RWPE1 (cell line): ENCODE results near the gene ILK.
A peak's percentile ranks its signal among the peaks of the same experiment; 100 is the strongest.

Experiments used
- CTCF ChIA-PET: fragments of 350-600 bp; sonication (Branson Sonifier 250); formaldehyde crosslinking; extraction: SDS; loops from one replicate; lab custom pipeline; 2021; lab: Yijun Ruan, JAX
- POLR2A ChIA-PET: fragments of 400-600 bp; formaldehyde crosslinking; extraction: SDS; loops from one replicate; lab custom pipeline; 2020; ENCODE audit warnings: antibody characterized with exemption; ENCODE audit not compliant: low non-redundant PET; lab: Yijun Ruan, JAX
- DNase-seq: peaks from one replicate; pipeline ENCODE4 v3.0.0; 2012; ENCODE audit warnings: low spot score
- H3K27ac ChIP-seq: fragments of 450-650 bp; 2 replicates; pipeline ENCODE4 v1.5.1; 2017
- TF ChIP-seq, protein P1 (sequence below): fragments of 450-650 bp; conservative IDR thresholded peaks from 2 replicates; pipeline ENCODE4 v1.5.1; 2017; ENCODE audit warnings: low read depth, mild to moderate bottlenecking

ILK gene

DNA sequence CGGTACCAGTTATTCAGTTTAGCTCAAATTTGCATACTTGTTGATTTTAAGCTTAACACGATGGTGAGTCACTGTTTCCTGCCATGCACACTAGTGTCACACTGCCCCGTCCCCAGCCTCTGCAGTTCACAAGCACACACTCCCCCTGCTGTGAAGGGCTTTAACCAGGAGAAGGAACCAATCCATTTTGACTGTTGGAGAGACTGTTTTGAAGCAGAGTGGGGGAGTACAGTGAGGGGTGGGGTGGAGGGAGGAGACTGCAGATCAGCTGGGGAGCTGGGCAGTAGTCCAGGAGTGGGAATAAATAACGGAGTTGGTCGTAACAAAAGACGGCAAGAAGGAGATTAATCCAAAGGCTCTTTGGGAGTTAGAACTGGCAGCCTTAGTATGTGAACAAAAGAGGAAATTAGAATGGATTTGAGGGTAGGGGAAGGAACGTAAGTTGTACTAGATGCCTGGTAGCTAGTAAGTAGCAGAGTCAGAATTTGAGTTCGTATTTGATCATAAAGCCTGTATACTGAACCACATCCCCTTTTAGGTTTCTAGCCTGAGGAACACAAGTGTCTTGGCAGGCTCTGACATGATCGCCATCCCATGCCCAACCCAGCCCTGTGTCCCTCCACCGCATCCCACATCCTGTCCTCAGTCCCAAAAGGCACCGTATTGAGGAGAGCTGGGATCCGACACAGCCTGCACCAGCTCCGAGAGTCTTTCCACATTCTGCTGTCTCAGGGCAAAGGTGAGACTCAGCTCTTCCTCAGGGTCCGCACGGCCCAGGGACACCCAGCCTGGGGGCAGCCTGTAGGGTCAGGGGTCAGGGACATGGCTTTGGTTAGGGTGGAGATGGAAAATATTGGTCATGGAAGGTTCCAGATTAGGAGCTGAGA is 14.8 kb downstream of the ILK start:
- ChIA-PET CTCF (no interaction called here), POLR2A (interaction anchor here (0.5 kb wide), 1 partner anchor 14 kb away, joined by 3 read pairs; no protein-coding TSS in a partner anchor)
- no peak for DNase-seq
- TF ChIP-seq, protein P1, sequence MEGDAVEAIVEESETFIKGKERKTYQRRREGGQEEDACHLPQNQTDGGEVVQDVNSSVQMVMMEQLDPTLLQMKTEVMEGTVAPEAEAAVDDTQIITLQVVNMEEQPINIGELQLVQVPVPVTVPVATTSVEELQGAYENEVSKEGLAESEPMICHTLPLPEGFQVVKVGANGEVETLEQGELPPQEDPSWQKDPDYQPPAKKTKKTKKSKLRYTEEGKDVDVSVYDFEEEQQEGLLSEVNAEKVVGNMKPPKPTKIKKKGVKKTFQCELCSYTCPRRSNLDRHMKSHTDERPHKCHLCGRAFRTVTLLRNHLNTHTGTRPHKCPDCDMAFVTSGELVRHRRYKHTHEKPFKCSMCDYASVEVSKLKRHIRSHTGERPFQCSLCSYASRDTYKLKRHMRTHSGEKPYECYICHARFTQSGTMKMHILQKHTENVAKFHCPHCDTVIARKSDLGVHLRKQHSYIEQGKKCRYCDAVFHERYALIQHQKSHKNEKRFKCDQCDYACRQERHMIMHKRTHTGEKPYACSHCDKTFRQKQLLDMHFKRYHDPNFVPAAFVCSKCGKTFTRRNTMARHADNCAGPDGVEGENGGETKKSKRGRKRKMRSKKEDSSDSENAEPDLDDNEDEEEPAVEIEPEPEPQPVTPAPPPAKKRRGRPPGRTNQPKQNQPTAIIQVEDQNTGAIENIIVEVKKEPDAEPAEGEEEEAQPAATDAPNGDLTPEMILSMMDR = no peak
- H3K27ac ChIP-seq = peak overlapping the region; percentile 78

DNA sequence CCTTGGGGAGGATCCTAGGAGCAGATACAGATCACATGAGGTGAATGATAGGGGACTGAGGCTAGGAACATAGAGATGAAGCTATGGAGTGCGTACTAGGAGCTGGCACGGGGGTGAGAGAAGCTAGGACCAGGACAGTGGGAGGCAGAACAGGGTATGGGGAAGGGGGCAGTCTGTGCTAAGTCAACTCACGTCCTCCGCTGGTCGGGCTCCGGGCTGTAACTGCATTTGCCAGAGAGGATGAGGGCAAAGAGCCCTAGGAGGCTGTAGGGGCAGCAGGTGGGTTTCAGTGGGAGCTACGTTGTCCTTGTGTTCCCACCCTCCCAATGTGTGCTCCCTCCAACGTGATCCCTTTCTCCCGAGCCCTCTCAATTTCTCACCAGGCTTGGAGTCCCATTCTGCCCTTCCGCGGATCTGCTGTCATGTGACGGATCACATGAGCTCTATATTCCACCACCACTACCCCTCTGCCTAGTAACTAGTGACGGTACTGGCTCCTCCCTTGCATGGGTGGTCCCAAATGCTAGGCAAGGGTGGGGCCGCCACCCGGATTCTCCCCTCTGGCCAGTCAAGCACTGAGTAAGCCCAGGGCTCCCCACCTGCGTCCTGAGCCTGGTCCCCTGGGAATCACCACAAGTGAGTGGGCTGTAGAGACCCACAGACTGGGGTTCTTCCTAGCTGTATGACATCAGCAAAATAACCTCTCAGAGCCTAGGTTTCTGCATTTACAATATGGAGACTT is 15.6 kb downstream of the ILK start, which contains the start of gene TPP1:
TSS of gene TPP1 (minus strand) at position 419 of the 742 bp plus-strand sequence. CDS start at position 397, 22 bp downstream.
- TF ChIP-seq, protein P1 = no peak
- DNase-seq = peak; percentile 99
- POLR2A ChIA-PET = interaction anchor here (0.7 kb wide), 1 partner anchor 8 kb away, joined by 4 read pairs; no protein-coding TSS in a partner anchor
- CTCF ChIA-PET = no interaction called here
- H3K27ac ChIP-seq = peak within 1 kb of the TSS; percentile 78

DNA sequence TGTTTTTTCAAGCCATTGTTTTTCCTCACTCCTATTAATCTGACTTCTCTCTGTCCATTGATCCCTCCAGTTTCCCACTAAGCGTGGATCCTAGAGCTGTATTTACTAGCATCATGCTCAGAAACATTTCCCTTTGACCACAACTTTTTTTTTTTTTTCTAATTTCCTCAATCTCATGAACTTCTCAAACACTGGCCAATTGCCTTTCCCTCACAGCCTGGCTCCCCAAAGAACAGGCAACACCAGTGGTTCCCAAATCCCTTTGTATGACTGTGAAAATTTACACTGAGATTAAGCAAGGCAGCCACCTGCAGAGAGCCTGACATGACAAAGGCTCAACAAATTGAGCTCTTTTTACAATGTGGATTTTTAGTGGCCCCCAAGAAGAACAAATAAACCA is 17.1 kb downstream of the ILK start:
- DNase-seq = no peak

DNA sequence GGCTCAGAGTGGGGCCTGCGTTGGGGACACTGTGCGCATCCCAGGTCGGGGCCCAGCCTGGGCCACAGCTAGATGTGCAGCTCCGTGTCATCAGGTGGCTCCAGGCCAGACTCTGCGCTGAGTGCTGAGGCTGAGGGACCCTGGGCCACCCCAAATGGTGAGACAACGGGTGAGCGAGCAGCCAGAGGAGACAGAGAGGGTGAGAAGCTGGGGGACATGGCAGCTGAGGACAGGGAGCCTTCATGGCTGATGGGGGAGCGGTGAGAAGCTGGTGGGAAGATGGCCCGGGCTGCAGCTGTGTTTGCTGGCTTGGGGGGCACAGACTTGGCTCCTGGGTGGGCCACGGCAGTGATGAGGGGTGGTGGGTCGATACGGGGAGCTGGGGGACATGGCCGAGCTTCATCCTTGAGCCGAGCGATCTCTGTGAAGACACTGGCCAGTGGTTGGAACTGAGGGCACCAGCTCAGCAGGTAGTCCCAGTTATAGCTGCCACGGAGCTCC is 18.2 kb downstream of the ILK start:
- TF ChIP-seq, protein P1 = no peak
- DNase-seq = no peak
- H3K27ac ChIP-seq = no peak overlapping the region
- CTCF ChIA-PET = interaction anchor here (0.5 to 0.9 kb wide), 3 partner anchors 46 to 190 kb away, joined by 3 to 4 read pairs (median 4); no protein-coding TSS in a partner anchor
- POLR2A ChIA-PET = no interaction called here

More for the DNA sequence above, 17.1 kb downstream of the ILK start:
- TF ChIP-seq, protein P1 = no peak
- ChIA-PET POLR2A (no interaction called here), CTCF (interaction anchor here (0.6 kb wide), 4 partner anchors 14 to 81 kb away, joined by 3 read pairs; no protein-coding TSS in a partner anchor)
- H3K27ac ChIP-seq = no peak overlapping the region

DNA sequence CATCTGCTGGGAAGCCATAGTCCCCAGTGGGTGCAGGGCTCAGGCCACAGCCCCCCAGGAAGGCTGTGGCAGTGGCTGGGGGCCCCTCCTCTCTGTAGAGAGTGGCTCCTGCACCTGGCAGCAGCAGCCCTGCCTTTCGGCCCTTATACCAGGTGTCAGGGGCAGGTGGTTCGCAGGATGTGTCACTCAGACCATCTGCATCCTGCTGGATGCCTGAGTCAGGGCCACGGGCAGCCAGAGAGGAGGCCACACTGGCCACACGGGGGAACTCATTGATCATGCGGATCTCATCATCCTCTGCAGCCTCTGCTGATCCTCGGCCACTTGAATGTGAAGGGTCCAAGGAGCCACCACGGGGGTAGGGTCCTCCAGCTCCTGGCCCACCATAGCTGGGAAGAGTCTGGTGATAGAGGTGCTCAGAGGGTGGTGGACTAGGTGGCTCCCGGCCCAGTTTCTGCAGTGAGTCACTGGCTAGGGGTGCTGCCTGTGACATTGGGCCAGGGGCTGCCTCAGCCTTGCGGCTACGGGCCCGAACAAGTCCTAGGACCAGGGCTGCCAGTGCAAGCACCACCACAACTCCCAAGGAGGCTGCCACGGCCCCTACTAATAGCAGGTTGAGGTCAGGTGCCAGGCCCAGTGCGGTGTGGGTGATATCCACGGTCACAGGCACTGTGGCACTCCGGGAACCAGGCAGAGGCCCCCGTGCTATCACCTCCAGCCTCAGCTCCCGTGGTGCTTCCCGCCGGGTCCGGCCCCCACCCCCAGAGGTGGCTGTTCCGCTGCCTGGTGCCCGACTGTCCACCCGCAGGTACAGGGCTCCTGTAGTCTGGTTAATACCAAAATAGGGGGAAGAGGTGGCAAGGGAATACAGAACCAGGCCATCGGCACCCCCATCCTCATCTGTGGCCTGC is 18.9 kb downstream of the ILK start:
- POLR2A ChIA-PET = no interaction called here

More for the DNA sequence above, 18.9 kb downstream of the ILK start:
- TF ChIP-seq, protein P1 = no peak
- no peak overlapping the region for H3K27ac ChIP-seq
- DNase-seq = no peak
- CTCF ChIA-PET = interaction anchor here (0.5 to 0.9 kb wide), 5 partner anchors 28 to 1644 kb away, joined by 3 to 6 read pairs (median 4); no protein-coding TSS in a partner anchor
